Glomerular visceral epithelial cell (primary cell): ENCODE measurements around the gene LRRC56.

Experiments
- DNase-seq: peaks from one replicate; pipeline ENCODE4 v3.0.0-alpha.2; 2016; ENCODE audit errors: extremely low spot score

Gene LRRC56

GRCh38 chr11:598005-598680 lies 60.8 kb downstream of the LRRC56 start:
- DNase-seq, result no peak

GRCh38 chr11:601573-602245 lies 64.4 kb downstream of the LRRC56 start:
- no peak for DNase-seq

GRCh38 chr11:603154-603553 lies 65.8 kb downstream of the LRRC56 start:
- no peak for DNase-seq
